GM12865 (cell line): ENCODE data around the gene PAGE2.

Experiments used
- DNase-seq: peaks from one replicate; pipeline ENCODE4 v3.0.0; 2010; ENCODE audit warnings: low read depth
- H3K4me3 ChIP-seq: 2 replicates; pipeline ENCODE4 v1.5.1; 2011; ENCODE audit warnings: mild to moderate bottlenecking, low read depth, low read length, control low read depth
- CTCF ChIP-seq: IDR thresholded peaks from 2 replicates; pipeline ENCODE4 v1.5.1; 2011; ENCODE audit warnings: low read length, control low read depth, low read depth, inconsistent platforms; ENCODE audit not compliant: insufficient read depth; ENCODE audit errors: missing control alignments

The PAGE2 gene

GRCh38 chrX:55072286-55072685, 16.5 kb upstream of the PAGE2 start:
- no peak for TF ChIP-seq CTCF
- no peak overlapping the region for H3K4me3 ChIP-seq
- DNase-seq: no peak

DNA sequence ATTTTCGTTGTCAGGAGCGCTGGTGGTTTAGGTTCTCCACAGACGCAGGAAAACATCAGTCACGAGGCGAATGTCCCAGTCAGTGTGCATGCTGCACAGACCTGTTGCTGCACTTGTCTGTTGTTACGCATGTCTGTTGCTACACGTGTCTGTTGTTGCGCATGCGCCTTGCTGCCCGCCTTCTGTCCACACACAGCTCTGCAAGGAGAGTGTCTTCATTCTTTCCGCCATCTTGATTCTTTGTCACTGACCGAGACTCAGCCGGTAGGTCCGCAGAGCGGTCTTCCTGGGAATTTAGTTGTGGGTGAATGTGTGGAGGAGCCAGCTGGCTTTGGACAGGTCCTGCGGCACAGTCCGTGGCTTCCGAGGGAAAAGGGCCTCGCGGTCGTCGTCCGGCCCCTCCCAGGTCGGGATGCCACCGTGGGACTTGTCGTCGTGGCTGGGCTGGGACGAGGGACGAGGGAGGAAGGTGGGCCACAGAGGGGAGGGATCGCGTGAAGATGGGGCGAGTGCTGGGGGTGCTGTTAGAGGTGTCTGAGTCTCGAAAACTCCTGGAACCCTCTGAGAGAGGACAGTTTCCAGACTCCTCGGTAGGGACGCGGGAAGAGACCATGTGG, 13.9 kb upstream of the PAGE2 start, which contains the start of gene PAGE2B:
Gene PAGE2B, plus strand, starts transcription at position 180 of the 617 bp plus-strand sequence. CDS start 1,012 bp downstream, outside the sequence.
- no peak within 1 kb of the TSS for H3K4me3 ChIP-seq
- TF ChIP-seq CTCF: no peak

DNA sequence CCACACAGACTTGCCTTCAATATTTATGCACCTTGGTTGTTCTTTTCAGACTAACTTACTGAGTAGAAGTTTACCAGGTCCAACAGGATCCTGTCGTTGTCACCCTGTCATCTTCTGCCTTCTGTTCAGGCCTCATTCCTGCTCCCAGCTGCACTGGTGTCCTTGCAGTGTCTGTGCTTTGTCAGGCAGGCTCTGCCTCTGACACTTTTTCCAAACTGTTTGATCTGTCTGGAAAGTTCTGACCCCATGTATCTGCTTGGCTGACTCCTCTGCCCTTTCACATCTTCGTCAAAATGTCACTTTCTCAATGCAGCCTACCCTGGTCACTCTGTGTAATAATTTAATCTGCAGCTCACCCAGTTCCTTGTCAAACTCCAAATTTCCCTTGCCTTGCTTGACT, 9.9 kb downstream of the PAGE2 start:
- no peak overlapping the region for H3K4me3 ChIP-seq
- TF ChIP-seq CTCF: no peak
- DNase-seq: no peak

More for the DNA sequence above, 13.9 kb upstream of the PAGE2 start, which contains the start of gene PAGE2B:
- DNase-seq: no peak

GRCh38 chrX:55099162-55099561, 10.3 kb downstream of the PAGE2 start:
- H3K4me3 ChIP-seq: no peak overlapping the region
- TF ChIP-seq CTCF: no peak
- no peak for DNase-seq

DNA sequence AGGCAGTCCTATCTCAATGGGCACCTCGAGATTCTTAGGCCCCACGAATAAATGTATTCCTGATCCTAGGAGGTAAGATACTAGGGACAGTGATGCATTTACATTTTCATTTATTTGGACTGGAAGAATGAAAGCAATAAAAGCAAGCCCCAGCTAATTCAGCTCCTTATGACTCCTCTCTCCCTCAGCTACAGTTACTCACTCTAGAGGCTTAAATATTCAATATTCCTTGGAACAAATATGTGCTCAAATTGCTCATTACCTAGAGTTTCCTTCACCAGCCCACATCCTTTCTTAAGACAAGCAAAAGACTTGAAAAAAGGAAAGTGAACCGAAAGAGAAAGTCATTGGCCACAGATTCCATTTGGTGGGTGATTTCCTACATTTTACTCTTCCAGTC, 13.9 kb downstream of the PAGE2 start:
- no peak for TF ChIP-seq CTCF
- no peak overlapping the region for H3K4me3 ChIP-seq
- no peak for DNase-seq

DNA sequence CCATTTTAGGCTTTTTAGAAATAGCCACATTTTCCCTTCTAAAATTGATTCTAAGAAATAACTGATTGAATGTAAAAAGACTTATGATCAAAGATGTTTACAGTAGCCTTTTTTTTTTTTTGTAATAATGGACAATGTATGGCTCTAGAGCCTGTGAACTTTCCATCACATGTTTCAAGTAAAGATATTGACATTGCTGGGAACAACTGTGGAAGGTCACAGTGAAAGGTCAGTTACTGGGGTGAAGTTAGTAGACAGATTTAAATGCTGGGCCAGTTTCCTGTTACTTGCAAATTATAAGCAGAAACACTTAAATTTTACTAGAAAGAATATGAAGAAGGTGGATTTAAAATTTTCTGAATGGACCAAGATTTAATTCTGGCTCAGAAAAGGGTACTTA, 18.4 kb downstream of the PAGE2 start:
- H3K4me3 ChIP-seq: no peak overlapping the region
- TF ChIP-seq CTCF: no peak
- no peak for DNase-seq

DNA sequence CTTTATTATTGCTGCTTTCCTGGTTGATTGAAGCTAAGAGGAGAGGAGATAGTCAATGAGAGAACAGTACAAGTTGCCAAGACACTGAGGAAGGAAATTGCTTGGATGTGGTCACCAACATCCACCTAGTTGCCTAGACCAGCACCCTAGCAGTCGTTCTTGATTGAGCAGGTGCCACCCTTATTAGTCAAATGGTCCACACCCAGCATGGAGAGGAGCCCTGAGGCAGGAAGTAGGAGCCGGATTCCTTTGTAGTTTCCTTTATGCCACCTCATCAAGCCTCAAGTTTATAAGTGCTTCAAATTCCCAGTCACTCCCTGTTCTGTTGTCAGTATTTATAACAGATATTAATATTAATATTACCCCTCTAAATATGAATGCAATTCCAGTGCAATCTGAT, 19.1 kb downstream of the PAGE2 start:
- TF ChIP-seq CTCF: no peak
- DNase-seq: no peak
- no peak overlapping the region for H3K4me3 ChIP-seq
